Measurements from ENCODE around the gene KDM2A.

DNA sequence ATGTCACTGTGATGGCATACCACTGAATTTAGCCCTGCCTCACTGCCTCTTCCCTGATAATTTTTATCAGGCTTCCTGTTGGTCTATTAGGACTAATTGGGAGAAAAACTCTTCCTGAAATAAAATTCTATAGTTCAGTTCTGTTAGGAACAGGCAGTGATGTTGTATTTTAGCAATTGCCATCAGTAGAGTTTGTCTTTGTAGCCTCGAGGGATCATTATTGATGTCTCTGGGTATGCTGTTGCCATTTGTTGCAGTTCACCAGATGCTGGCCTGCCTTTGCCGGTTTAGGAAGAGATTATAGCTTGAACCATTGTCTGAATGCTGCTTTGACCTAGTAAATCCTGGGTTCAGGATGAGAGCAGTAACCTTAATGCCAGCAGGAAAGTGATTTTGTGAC is 41.0 kb downstream of the KDM2A start:
- TF ChIP-seq CTCF (IDR thresholded peaks at IDR 0.05) (no peak), EZH2 (IDR thresholded peaks at IDR 0.05; ENCODE audit: borderline replicate concordance, insufficient read depth, low read depth, low read length, poor library complexity, severe bottlenecking) (no peak)

All from B cell (primary cell).